Activated T-helper 1 cell treated with anti-CD3 and anti-CD28 coated beads, Interleukin-2, amount 50 U/mL, for 16 hours (primary cell): ENCODE measurements around the gene RNF175.

Experiments
- DNase-seq, 2 donors: peaks; one replicate each; pipeline ENCODE4 v3.0.0-alpha.2; 2020; ENCODE audit warnings: low read depth in 1 of 2, low spot score in 1 of 2

Gene RNF175

DNA sequence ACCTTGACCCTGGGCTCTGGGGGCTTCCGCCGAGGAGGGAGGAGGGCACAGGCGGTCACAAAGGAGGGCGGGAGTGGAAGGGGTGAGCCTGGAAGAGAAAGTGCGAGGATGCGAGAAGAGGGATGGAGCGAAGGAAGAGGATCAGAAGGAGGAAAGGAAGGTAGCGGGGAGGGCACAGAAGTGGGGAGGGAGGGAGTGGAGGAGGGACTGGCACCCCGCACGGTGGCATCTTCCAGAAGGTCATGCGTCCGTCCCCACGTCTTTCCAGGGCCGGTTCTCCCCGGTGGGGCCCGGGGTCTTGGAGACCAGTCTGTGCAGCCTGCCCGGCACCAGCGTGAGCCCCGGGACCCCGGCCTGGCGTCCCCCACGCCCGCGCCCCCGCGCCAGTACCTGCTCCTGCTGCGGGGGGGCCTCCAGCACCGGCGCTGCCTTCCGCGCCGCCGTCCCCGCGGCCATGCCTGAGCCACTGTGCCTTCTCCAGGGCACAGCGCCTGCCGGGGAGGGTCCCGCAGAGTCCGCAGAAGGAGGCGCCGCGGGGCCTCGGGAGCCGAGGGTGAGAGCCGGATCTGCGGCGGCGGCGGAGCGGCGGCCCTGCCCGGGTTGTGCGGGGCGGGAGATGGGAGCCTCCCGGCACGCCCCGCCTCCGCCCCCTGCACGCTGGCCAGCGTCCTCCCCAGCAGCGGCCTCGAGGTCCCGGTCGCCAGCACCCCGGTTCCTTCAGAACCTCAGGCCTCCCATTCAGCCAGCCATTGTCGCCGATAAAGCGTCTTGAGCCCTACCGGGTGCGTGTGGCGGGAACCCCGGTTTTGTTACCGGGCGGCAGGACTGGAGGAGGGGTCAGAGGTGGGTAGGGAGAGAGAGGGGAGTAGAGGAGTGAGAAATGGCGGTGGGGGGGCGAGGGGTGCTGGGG is at the start of gene RNF175:
Gene RNF175, minus strand, starts transcription at position 618 of the 910 bp plus-strand sequence. Its CDS starts 162 bp downstream, at position 456.
- no peak for DNase-seq

DNA sequence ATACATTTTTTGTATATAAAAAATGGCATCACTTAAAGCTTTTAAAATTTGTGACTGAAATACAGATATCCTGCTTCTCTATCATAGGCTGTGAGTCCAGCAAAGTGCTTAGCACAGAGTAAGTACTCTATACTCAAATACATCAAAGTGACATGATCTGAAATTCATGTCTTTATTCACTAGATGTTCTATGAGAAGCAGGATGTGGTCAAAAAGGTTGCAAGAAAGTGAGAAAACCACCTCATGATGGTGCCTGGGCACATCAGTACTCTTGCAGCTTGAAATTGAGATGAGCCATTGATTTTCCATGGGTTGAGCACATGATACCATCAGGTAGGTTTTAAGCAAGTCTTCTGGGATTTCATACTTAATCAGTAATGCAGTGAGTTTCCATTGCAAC is 49.5 kb upstream of the RNF175 start:
- no peak for DNase-seq

DNA sequence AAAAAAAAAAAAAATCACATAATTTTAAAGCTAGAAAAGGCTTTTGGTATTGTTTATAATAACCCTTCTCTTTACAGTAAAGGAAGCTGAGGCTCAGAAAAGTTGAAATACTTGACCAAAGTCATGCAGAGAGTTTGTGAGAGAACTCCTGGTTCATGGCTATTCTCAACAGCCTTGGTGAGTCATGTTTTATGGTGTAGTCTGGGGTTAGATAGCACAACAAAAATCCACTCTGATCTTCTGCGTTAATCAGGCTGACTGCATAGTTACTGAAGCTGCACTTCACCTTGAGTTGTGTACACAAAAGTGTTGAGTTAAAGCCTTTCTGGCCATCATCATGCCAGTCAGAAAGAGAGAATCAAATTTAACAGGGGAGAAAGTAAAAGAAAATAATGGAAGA is 48.4 kb upstream of the RNF175 start:
- DNase-seq, result no peak

DNA sequence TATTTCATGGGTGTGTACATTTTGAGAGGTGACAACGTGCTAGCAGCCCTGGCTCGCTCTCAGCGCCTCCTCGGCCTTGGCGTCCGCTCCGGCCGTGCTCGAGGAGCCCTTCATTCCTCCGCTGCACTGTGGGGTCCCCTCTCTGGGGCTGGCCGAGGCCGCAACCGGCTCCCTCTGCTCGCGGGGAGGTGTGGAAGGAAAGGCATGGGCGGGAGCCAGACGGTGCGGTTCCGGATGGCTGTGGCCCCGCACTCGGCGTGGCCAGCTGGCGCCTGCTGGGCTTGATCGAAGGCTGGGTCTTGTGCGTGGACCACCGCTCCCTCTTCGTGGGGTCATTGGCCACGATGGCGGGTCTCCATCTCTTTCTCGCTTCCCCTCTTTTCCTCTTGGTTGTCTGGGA is 46.2 kb upstream of the RNF175 start:
- DNase-seq, result no peak

DNA sequence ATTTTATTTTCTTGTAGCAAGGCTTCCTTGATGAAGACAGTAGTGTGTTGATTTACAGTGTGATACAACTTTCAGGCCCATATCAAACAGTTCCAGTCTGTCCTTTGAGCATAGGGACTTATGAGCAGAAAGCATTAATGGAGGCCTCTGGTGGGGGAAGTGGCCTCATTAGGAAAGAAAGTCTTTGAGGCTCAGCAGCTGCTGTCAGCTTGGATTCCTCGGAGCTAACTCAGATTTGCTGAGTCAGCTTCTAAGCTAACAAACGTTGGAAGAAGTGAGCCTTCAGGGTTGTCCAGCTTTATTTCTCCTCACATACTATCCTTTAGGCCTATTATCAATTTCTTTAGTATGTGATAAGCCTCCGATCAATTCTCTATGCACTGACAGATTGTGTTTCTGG is 44.9 kb upstream of the RNF175 start:
- DNase-seq, result no peak

DNA sequence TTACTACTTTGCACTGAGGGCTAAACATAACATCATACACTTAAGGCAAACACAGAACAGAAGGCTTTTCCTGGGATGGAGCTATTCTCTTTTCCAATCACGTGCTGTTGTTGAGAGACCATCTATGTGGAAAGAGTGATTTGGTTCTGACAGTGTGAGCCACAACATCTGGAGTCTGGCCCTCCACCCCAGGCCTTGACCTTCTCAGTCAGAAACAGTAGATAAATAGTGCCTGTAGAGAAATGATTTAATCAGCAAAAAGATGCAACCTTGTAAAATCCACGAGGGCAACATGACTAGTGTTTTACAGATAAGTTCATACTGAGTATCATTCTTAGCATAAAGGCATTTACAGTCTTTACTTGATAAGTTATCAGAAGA is 39.9 kb upstream of the RNF175 start:
- DNase-seq, result no peak

DNA sequence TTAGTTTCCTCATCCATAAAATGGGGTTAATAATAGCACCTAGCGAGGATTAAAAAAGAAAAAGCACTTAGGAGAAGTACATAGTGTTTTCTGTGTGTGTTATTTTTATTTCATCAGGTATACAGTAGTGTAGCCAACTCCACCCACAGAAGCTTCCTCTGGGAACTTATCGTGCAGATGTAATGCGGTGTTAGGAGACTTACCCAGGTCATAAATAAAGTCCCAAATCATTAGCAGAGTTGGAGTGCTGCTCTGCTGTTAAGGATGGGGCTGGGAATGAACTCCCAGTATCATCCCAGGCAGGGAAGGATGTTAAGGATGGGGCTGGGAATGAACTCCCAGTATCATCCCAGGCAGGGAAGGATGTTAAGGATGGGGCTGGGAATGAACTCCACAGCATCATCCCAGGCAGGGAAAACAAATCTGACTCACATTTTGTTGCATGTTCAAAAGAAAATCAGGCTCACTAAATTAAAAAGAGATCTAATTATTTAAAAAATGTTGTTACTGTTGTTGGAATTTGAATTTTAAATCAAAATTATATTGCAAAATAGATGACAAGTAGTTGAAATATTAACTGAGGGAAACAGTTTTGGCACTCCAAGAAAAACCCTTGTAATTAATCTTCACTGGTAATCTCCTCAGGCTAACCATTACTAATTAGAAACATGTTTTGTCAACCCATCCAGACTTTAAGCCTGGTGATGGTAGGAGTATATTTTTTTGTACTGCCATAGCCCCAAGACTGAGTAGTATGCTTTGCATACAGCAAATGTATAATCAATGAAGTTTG is 39.3 kb upstream of the RNF175 start:
- no peak for DNase-seq

DNA sequence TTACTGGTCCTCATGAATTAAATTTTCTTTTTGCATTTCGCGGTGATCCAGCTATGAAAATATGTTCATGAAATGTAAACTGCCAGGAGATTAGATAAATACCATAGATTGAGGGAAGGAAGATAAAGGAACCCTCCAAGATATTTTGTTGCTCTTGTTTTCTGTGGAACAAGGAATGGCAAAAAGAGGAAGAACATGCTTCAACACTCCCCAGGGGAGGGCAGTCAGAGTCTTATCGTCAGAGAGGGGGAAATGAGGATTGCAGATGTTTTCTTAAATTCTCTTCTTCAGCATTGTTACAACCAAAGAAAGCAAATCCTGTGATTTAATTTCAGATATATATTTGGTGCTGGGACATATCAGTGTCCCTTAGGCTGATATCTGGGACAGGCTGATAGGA is 38.6 kb upstream of the RNF175 start:
- no peak for DNase-seq

DNA sequence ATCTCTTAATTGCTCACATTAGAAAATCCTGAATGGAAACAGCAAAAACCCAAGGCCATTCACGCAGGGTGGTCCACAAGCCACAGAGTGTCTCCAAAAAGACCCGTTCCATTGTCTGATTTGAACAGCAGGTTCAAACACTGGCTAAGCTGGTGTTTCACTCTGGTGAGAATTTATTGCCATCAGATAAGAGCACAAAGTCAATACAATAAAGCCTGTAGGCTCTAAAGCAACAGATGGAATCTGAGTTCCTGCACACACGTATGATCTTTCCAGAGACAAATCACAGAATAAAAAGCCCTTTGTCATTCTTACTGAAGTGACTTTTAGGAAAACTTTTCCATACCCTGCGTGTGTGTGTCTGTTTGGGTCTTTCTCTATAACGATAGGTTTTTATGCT is 34.2 kb upstream of the RNF175 start:
- no peak for DNase-seq

DNA sequence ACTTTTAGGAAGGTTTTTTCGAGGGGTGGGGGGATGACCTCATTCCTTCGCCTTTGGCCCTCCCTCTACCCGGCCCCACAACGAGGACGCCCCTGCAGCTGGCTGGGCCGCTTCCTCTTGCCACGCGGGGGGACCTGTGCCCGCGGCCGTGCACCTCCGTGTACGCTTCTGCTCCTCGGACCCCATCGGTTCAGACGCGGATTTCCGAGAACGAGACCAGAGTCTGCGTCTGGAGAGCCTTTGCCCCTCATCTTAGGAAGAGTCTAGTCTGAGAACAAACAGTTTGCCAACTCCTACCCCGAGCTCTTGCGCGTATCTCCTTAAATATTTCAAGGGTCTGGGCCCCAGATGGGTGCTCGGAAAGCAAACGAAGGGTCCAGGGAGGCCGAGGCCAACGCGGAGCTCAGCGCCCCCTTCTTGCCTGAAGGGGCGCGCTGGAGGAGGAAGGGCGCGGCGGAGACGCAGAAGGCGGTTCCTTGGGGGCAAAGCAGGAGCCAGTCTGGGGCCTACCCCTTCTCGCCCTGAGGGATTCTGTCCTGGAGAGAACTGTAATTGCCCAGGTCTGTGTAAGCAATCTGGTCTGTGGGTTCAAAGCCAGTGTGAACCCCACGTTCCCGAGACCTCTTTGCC is 32.9 kb upstream of the RNF175 start:
- DNase-seq, result no peak

DNA sequence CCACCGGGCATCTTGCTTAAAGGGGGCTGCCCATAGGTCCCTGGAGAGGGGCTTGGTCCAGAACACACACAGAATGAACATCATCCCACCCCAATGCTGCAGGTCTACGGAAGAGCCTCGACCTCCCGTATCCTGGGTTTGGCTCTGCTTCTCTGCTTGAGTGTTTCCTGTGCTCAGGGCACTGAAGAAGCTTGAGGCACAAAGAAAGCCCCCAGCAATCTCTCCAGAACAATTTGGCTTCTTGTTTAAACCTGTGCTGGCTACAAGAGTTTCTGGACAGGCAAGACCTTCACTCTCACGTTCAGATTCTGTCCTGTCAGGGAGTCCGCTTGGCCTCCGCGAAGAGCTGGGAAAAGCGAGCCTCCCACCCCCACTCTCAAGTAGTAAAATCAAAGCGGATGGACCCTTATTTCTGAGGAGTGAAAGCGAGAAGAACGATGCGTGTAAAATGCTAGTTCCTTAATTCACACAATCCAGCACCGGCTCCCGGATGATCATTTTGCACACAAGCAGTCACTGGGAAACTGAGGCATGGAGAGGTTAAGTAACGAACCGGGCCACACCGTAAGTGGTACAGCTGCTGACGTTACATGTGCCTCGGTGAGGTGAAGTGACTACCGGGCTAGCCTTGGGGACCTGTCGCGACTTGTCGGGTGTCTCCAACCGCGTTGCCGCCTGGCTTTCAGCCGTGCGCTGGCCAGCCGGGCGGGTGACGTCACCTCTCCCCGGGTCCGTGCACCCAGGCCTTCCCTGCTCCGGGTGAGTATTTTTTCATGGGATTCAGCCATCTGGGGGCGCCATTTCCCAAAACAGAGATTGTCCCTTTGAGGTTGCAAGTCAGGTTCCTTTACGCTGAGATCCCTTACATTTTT is 32.2 kb upstream of the RNF175 start:
- DNase-seq, result no peak

DNA sequence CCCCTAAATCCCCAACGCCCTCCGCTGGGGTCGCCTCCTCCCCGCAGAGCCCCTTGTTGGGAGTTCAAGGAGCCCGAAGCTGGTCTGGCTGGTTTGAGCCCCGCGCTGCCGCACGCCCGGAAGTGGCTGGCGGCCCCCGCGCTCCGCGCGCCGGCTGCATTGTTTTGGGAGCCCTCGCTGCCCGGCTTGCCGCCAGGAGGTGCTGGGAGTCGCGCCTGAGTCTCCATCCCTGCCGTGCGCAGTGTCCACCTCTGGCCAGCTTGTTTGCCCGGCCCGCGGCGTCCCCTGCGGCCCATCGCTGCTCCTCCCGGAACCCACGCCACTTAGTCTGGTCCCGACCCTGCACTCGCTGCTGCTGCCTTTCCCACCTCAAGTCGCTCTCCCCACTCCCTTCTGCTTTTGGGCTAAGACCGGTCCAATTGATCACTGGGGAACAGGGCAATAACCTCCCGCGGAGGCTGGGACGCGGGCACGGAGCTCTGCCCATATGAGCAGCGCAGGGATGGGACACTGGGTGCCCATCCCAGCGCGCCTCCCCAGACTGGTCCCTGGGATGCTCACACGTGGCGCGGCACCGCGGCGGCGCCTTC is 31.2 kb upstream of the RNF175 start:
- no peak for DNase-seq

DNA sequence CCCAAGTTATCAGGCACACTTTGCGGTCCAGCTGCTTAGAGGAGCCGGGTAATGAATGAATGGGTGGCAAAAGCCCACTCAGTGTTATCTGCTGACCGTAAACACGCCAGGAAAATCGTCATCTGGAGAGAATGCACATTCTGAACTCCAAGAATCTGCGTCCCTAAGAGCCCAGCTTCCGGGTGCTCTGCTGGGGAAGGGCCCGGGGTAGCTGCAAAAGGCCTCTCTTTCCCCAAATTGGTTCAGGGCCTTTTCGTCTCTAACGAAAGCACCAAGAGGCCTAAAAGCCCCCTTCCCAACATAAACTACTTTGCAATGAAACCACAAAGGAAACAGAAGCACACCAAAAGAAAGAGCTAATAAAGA is 30.7 kb upstream of the RNF175 start:
- DNase-seq, result no peak

DNA sequence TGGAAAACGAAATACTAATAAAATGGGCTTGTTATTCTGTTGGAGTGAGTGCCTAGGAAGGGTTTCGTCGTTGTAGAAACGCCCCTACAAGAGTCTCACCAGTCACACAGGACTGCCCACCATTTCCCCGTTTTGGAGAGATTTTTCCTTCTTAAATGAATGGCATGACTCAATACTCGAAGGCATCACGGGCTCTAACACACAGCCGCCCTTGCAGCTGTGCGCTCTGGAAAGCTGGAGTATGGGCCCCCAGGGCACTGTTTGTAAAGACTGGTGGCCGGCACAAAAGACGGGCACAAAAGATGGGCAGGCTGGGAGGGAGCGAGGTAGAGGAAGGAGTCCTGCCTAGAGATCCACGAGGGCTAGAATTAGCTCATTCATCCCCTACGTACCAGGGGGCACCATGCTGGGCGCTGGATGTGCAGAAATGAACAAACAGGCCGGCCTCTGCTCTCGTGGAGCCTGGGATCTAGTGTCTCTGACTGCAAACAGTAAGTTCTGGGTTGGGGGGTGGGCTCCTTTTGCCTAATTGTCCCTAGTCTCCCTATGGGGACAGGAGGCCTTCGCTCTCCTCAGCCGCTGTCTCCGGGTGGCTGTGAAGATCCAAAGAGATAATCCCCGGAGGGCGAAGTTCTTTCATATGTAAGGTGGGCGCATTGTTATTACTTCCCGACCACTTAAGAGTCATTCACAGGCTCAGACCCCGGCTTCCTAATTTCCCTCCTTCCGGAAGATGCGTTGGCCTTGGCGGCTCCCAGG is 30.1 kb upstream of the RNF175 start:
- DNase-seq, result no peak

DNA sequence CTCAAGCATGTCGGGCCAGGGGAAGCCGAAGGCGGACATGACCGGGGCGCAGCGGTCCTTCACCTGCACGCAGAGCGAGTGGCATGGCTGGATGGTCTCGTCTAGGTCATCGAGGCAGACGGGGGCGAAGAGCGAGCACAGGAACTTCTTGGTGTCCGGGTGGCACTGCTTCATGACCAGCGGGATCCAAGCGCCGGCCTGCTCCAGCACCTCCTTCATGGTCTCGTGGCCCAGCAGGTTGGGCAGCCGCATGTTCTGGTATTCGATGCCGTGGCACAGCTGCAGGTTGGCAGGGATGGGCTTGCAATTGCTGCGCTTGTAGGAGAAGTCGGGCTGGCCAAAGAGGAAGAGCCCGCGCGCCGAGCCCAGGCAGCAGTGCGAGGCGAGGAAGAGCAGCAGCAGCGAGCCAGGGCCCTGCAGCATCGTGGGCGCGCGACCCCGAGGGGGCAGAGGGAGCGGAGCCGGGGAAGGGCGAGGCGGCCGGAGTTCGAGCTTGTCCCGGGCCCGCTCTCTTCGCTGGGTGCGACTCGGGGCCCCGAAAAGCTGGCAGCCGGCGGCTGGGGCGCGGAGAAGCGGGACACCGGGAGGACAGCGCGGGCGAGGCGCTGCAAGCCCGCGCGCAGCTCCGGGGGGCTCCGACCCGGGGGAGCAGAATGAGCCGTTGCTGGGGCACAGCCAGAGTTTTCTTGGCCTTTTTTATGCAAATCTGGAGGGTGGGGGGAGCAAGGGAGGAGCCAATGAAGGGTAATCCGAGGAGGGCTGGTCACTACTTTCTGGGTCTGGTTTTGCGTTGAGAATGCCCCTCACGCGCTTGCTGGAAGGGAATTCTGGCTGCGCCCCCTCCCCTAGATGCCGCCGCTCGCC is 28.8 kb upstream of the RNF175 start, which contains the start of gene SFRP2:
Gene SFRP2, minus strand, starts transcription at position 671 of the 864 bp plus-strand sequence. Its CDS starts 248 bp downstream, at position 423.
- DNase-seq, result no peak

DNA sequence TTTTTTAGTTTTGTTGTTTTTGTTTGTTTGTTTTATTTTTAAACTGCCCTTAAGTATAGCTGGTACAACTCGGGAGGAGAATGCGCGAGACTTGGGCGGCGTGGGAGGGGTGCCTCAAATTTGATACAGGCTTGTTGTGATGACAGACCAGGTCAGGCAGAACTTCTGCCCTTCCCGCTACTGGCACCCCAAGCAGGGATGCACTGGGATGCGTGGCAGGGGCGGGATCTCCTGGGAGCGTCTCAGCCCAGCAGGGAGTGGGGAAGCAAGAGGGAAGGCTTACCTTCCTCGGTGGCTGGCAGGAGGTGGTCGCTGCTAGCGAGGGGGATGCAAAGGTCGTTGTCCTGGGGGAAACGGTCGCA is 28.2 kb upstream of the RNF175 start:
- no peak for DNase-seq

DNA sequence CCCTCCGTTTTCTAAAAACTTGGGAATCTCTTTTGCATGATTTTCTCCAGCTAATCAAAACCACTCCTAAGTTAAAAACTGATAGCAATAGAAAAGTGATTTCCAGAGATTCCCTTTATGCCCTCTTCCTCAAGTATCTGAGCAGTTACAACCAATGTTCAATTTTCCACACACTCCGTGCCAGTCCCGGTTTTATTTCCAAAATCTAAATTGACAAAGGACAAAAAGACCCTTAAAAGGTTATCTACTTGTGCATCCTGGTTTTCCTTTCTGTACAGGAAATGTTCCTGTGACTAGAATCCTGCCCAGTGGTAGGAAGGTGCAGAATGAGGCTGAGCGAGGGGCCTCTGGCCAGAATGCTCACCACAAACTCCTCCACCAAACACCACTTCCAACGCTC is 27.8 kb upstream of the RNF175 start:
- DNase-seq, result no peak

DNA sequence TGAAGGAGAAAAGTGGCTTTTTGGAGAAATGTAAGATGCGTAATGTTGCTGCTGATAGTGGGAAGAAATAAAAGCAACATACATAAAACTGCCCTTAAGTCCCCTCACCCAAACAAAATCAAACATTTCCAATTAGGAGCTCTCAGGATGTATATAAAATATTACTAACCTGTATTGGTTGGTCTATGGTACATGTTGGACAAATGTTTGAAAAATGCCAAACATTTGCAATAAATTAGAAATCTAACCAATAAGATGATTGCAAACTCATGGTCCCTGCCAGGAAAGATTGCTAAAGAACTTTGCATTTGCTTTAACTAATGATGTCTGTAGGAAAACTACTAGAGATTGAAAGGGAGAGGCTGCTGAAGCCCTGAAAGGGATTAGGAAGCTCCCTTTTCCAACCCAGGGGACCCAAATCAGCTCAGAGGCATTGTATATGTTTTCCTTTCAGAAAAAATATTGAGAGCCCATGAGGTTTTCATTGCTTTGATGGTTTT is 27.3 kb upstream of the RNF175 start:
- DNase-seq, result no peak
